ENCODE measurements around the gene EMILIN1.
"Not testable (repeated sequence)": the region's sequence is repeated elsewhere in the genome, so short reads cannot be mapped to it uniquely, and the experiment has no call there.

The EMILIN1 gene

DNA sequence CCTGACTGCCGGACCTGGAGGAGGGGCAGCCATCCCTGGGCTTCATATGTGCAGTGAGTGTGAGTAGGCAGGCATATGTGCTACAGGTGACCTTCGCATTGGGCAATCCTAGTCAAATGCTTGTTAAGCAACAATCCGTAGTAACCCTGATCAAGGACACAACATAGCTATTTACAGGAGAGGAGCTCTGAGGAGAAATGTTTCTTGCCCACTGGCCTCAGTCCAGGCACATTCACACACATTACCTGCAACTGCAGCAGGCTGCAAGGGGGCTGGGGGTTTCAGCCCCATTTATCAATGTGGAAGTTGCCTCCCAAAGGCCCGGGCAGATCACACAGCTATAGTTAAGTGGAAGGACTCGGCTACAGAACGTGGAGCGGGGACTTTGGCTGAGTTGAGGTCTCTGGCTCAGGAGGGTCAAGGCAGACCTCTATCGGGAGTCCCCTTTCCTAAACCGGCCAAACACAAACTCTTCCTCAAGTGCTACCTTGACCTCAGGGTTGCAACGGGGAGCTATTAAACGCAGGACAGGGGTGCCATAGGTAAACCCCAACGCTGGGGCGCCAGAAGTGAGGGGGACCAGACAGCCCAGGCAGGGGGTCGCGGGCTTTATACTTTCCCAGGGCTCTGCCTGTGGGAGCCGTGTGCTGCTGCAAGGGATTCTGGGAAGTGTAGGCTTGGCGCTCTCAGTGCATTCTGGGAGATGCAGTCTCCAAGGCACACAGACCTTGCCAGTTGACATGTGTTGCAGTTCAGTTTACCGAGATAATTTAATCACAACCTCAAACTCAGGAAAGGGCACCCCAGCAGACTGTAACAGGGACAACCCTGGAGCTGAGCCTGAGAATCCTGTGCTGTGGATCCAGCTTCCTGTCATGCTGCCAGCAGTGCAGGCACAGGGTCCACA is 17.6 kb downstream of the EMILIN1 start:
- DNase-seq = peak; percentile 16

DNA sequence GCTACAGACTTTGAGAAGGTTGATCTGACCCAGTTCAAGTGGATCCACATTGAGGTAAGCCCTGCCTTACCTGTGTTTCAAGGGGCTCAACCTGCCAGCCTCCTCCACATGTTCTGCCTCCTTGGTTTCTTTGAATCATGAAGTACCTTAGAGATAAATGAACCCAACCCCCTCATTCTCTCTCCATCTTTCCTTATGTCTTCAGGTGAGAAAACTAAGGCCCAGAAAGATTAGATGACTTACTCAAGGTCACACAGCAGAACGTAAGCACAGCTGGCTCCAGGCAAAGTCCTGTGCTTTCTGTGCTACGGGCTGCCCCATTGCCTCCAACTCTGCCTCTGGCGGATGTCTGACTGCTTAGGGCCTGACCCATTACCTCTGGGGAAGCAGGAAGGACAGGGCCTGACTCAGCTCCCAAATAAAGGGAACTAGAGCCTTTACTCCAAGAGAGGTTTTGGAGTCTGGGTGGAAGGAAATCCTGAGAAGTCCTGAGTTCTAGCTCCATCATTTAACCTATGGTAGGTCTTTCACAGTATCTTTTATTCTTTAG is 18.4 kb downstream of the EMILIN1 start:
- no peak for DNase-seq

GRCh38 chr2:27097341-27097740 is 18.9 kb downstream of the EMILIN1 start:
- no peak for DNase-seq

- no peak for DNase-seq
These were observed 21.0 kb downstream of the EMILIN1 start for GRCh38 chr2:27099334-27099955.

- no peak for DNase-seq
These were observed 21.6 kb downstream of the EMILIN1 start for GRCh38 chr2:27100036-27100435.

- DNase-seq = no peak
These were observed 23.9 kb downstream of the EMILIN1 start for GRCh38 chr2:27102329-27102728.

DNA sequence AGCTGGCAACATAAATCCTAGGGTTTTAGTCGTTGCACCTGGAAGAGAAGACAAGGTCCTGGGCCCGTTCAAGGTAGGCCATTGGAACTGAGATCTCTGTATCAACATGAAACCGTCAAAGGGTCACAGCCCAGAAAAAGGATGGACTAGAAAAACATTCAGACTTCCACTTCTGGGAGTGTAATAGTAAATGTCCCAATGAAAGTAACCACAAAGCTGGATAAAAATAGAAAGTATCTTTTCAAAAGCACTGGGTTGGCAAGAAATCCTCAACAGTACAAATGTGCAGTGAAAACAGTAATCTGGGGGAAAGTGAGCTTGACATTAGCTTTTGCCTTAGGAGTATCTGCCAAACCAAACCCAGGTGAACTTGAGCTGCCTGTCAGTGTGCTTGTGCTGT is 27.6 kb downstream of the EMILIN1 start:
- DNase-seq = no peak

- DNase-seq = no peak
These were observed 29.8 kb downstream of the EMILIN1 start for GRCh38 chr2:27108221-27108620.

- no peak for DNase-seq
These were observed 30.7 kb downstream of the EMILIN1 start for GRCh38 chr2:27109083-27109482.

GRCh38 chr2:27110603-27111352 is 32.4 kb downstream of the EMILIN1 start:
- DNase-seq = not testable (repeated sequence)

GRCh38 chr2:27111392-27112078 is 33.1 kb downstream of the EMILIN1 start:
- not testable (repeated sequence) for DNase-seq

DNA sequence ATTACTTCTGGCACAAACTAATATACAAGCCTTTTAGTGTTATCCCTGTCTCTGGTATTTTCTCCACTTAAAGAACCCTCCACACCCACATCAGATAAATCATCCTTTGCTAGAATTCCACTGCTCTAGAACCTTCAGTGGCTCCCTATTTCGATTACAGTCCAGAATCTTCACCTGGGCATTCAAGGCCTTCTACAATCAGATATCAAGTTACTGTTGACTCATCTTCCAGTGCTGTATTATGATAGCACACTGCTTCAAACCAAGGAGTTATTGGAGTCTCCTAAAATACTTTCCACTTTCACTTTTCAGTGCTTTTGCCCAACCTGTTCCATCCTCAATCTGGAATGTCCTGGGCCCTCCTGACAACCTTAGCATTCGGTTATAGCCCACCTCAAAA is 37.1 kb downstream of the EMILIN1 start:
- DNase-seq = no peak

GRCh38 chr2:27117995-27118524 is 39.6 kb downstream of the EMILIN1 start:
- no peak for DNase-seq

- DNase-seq = peak; percentile 16
These were observed 40.3 kb downstream of the EMILIN1 start, which contains the start of gene CGREF1 for GRCh38 chr2:27118525-27119329. CGREF1 (minus strand) TSS chr2:27119128; CDS start chr2:27104366, 14,762 bp downstream.

DNA sequence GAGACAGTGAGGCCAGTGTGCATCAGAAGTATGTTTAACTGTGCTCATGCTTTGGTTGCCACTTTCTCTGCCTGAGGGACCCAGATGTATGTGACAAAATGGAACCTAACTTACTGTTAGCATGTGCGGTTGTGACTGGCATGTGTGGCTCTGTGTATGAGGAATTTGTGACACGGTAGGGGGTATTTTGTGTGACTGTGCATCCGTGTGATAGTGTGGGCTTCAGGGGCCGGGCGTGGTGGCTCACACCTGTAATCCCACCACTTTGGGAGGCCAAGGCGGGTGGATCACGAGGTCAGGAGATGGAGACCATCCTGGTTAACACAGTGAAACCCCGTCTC is 40.9 kb downstream of the EMILIN1 start:
- DNase-seq = not testable (repeated sequence)

DNA sequence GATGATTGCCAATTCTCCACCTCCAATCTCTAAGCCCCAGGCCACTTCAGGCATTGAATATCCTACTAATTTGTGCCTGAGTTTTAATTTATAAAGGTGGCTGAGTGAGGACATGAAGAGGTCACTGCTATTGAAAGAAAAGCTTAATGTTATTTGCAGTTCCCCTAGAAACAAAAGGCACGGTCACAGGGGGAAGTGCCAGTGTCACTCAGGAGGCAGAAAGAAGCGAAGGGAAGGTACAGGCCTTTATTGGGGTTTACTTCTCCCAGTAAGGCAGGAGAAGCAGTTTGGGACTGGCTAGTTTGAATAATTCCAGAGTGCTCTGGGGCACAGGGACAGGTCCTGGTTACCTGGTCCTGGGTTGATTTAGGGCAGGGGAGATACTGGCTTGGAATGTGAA is 43.5 kb downstream of the EMILIN1 start:
- no peak for DNase-seq

DNA sequence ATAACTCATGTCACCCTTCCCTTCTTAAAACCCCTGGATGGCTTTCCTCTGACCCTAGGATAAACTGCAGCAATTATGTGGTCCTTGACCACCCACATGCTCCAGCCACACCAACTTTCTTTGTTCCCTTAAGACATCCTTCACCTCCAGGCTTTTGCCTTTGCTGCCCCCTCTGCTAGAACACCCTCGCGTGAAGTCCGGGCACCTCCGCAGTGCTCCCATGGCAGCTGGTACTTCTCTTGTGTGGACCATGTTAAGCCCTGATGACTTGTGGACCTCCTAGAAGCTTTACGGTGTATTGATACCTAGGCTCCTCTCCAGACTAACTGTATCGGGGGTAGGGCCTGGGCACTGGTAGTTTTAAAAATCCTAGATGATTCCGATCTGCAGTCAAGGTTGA is 44.4 kb downstream of the EMILIN1 start:
- DNase-seq = no peak

DNA sequence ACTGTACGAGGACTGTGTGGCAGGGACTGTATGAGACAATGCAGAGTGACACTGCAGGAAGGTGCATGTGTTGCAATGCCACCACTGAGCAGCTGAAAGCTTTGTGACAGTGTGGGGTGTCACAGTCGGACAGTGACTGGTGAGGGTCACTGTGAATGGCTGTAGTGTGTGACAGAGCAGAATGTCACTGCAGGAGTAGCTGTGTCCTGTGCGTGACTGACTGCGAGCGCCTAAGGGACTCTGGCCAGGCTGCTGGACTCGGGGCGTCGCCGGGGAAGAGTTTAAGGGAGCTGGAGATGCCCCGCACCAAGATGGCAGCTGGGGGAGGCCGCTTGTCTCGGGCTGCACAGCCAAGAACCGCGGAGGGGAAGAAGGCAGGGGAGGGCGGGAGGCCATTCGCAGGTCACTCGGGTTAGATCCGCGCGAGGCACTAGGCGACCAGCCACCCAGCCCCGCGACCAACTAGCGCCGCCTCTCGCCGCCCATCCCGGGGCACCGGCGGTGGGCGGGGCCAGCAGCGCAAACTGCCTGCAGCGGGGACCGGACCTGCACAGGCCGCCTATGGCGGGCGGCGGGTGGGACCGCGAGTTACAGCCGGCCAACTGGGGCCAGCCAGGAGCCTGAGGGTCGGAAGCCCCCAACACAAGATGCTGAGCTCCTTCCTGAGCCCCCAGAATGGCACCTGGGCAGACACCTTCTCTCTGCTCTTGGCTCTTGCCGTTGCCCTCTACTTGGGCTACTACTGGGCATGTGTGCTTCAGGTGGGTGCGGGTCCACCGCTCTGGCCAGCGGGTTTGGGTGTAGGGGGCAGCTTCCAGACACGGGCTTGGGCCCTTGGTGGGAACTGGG is 45.1 kb downstream of the EMILIN1 start, which contains the start of gene ABHD1:
Gene ABHD1, plus strand, starts transcription at position 514 of the 849 bp plus-strand sequence. Its CDS starts 134 bp downstream, at position 648.
- no peak for DNase-seq

GRCh38 chr2:27125104-27125503 is 46.7 kb downstream of the EMILIN1 start:
- no peak for DNase-seq

DNA sequence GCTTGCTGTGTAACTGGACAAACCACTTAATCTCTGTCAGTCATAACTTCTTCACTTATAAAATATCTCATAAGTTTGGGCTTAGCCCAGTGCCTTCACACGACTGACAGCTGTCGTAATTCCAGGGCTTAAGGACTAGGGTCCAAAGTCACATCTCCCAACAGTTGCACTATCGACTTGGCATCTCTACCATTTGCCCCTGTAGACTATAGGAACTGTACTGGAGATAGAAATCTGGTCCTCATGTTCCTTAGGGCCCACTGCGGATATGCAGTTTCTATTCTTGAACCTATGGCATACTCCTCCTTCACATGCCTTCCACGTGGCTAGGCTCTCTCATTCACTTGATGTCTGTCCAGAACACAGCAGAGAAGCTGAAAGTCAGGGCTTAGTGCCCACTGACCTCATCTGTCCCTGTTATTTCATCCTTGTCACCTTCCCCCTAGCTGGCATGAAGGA is 47.9 kb downstream of the EMILIN1 start:
- no peak for DNase-seq
